K562 (cell line): Measurements from ENCODE around the gene TTC9C. TPM values are rescaled to one million over a fixed set of nuclear protein-coding genes. Genes with fewer than 3 reads are reported as not detected.

Source experiments
- CHD2 ChIP-seq: IDR thresholded peaks from 2 replicates; pipeline ENCODE4 v1.6.1; 2011; ENCODE audit warnings: low read depth, low read length
- FIP1L1 ChIP-seq: fragments of 200-400 bp; formaldehyde crosslinking; IDR thresholded peaks from 2 replicates; pipeline ENCODE4 v1.6.1; 2018; ENCODE audit warnings: mild to moderate bottlenecking, low read depth, low read length; ENCODE audit not compliant: poor library complexity, severe bottlenecking
- FOXK1 ChIP-seq: sonication (generic); formaldehyde crosslinking; IDR thresholded peaks from 2 replicates; pipeline ENCODE4 v1.8.0; 2022; ENCODE audit warnings: missing genetic modification reagents, mild to moderate bottlenecking, borderline replicate concordance
- HNRNPUL1 ChIP-seq: fragments of 200-400 bp; formaldehyde crosslinking; IDR thresholded peaks from 2 replicates; pipeline ENCODE4 v1.6.1; 2017; ENCODE audit warnings: low read length
- MTA3 ChIP-seq: fragments of 450-650 bp; formaldehyde crosslinking; IDR thresholded peaks from 2 replicates; pipeline ENCODE4 v1.6.1; 2017; ENCODE audit warnings: mild to moderate bottlenecking, borderline replicate concordance
- NUFIP1 ChIP-seq: fragments of 450-650 bp; IDR thresholded peaks from 2 replicates; pipeline ENCODE4 v1.6.1; 2018; ENCODE audit not compliant: partially characterized antibody
- POLR2G ChIP-seq: fragments of 200-400 bp; formaldehyde crosslinking; IDR thresholded peaks from 2 replicates; pipeline ENCODE4 v1.6.1; 2017; ENCODE audit warnings: low read depth, mild to moderate bottlenecking, antibody characterized with exemption, low read length, moderate library complexity
- RFX7 ChIP-seq: fragments of 250-450 bp; sonication (Bioruptor Pico); IDR thresholded peaks from 2 replicates; pipeline ENCODE4 v1.5.1; 2021; ENCODE audit warnings: mild to moderate bottlenecking
- TRIM24 ChIP-seq, 2 experiments: fragments of 450-650 bp; IDR thresholded peaks; 2 replicates each; pipeline ENCODE4 v1.6.1; 2016
- ZEB2 ChIP-seq: fragments of 450-650 bp; IDR thresholded peaks from 2 replicates; pipeline ENCODE4 v1.6.1; 2016
- ZNF212 ChIP-seq: fragments of 450-650 bp; formaldehyde crosslinking; IDR thresholded peaks from 2 replicates; pipeline ENCODE4 v1.4.0; 2020; ENCODE audit warnings: mild to moderate bottlenecking
- ZNF282 ChIP-seq: sonication (generic); formaldehyde crosslinking; IDR thresholded peaks from 2 replicates; pipeline ENCODE4 v1.8.1; 2023; ENCODE audit warnings: missing genetic modification reagents
- ZNF644 ChIP-seq: fragments of 200-800 bp; sonication (Bioruptor generic); IDR thresholded peaks from 2 replicates; pipeline ENCODE4 v1.6.1; 2016; ENCODE audit warnings: low read depth, missing genetic modification characterization, missing compliant biosample characterization
- polyA plus RNA-seq, 8 experiments: library from polyadenylated mRNA; depleted of rRNA in 4 of 8; stranded (reverse) in 5 of 8; unstranded in 3 of 8; fragments of >200 nt; fragmentation: Nextera tagmentation in 2 of 8; fragmentation: Illumina TruSeq in 1 of 8; extraction: Ambion mirVana in 2 of 8; extraction: Trizol in 1 of 8; gene quantifications; 2 replicates each; pipeline versions ENCODE4 v1.2.1 to v1.2.3, GENCODE V29; 2011 to 2014; ENCODE audit warnings: inconsistent platforms in 1 of 8, missing spikeins in 1 of 8
- total RNA-seq, 7 experiments: library from RNA; depleted of rRNA in 6 of 7; stranded (reverse); fragments of >200 nt in 6 of 7; fragmentation: Illumina TruSeq in 2 of 7; extraction: Trizol in 2 of 7; gene quantifications; 2 replicates each; pipeline versions ENCODE4 v1.2.1 to v1.2.3, GENCODE V29; 2011 to 2021; ENCODE audit warnings: low replicate concordance in 1 of 7
- TF ChIP-seq, protein P1 (sequence below): sonication (generic); formaldehyde crosslinking; IDR thresholded peaks from 2 replicates; pipeline ENCODE4 v1.8.1; 2022; ENCODE audit warnings: missing genetic modification reagents
- TF ChIP-seq, protein P2 (sequence below), 2 experiments: fragments of 450-650 bp; IDR thresholded peaks; 2 replicates each; pipeline ENCODE4 v1.6.1; 2018; ENCODE audit warnings: mild to moderate bottlenecking in 2 of 2, low read depth in 1 of 2; ENCODE audit not compliant: partially characterized antibody in 2 of 2
- TF ChIP-seq, protein P3 (sequence below): fragments of 250-450 bp; sonication (Bioruptor Pico); IDR thresholded peaks from 2 replicates; pipeline ENCODE4 v1.4.0; 2020
- TF ChIP-seq, protein P4 (sequence below): fragments of 250-450 bp; sonication (Bioruptor Pico); IDR thresholded peaks from 2 replicates; pipeline ENCODE4 v1.4.0; 2020; ENCODE audit warnings: mild to moderate bottlenecking, moderate library complexity
- TF ChIP-seq, protein P5 (sequence below), 2 experiments: IDR thresholded peaks; 2 replicates each; pipeline ENCODE4 v1.6.1; 2011; ENCODE audit warnings: borderline replicate concordance in 1 of 2, control low read depth in 1 of 2, low read depth in 1 of 2, low read length in 1 of 2, mild to moderate bottlenecking in 1 of 2, mixed read lengths in 1 of 2, moderate library complexity in 1 of 2; ENCODE audit not compliant: insufficient read depth in 1 of 2, insufficient read length in 1 of 2, poor library complexity in 1 of 2, severe bottlenecking in 1 of 2; ENCODE audit errors: extremely low read depth in 1 of 2

TTC9C gene
- total and polyA plus RNA-seq, 9 of the 15 experiments (the other 6 are each of a cell fraction or from before 2014, with no cell fraction given): 32.8 to 59.0 (median 37.1) TPM

DNA sequence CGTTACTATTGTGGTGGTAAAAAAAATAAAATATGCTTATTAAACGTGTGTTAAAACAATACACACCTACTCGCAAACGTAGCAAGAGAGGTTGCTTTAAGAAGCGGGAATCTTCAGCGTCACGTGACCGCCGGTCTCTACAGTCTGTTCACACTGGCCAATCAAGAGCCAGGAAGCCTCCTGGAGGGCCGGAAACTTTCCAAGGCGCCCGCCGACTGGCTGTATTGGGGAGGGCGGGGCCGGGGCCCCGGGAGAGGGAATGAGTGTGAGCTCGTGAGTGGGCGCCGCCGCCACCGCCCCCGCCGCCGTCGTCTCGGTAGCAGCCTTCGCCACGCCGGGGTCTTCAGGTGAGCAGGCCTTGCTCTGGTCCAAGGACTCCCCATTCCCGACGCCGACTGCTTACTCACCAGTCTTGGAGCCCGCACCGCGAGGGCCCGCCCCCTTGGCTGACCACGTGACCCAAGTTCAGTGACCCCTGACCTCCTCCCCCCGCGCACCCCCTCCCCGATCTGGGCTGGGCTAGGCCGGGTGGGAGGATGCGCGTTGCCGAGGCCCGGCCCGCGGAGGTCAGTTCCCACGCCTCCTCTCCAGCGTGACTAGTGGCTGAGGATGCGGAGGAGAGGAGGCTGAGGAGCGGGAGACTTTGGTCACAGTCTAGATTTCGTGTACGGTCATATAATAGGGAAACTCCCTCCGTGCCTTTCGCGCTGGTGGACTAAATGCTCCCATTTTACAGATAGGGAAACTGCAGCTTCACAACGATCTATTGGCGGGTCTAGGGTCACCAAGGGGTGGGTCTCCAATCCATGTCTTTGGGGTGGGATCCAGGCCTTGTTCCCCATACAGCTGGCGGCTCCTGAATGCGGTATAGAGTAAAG is 43.1 kb downstream of the TTC9C start, which contains the start of gene TAF6L (continued):
- TF ChIP-seq, protein P1, sequence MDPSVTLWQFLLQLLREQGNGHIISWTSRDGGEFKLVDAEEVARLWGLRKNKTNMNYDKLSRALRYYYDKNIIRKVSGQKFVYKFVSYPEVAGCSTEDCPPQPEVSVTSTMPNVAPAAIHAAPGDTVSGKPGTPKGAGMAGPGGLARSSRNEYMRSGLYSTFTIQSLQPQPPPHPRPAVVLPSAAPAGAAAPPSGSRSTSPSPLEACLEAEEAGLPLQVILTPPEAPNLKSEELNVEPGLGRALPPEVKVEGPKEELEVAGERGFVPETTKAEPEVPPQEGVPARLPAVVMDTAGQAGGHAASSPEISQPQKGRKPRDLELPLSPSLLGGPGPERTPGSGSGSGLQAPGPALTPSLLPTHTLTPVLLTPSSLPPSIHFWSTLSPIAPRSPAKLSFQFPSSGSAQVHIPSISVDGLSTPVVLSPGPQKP (CRISPR knock-in tag): no peak
- TF ChIP-seq, protein P2, sequence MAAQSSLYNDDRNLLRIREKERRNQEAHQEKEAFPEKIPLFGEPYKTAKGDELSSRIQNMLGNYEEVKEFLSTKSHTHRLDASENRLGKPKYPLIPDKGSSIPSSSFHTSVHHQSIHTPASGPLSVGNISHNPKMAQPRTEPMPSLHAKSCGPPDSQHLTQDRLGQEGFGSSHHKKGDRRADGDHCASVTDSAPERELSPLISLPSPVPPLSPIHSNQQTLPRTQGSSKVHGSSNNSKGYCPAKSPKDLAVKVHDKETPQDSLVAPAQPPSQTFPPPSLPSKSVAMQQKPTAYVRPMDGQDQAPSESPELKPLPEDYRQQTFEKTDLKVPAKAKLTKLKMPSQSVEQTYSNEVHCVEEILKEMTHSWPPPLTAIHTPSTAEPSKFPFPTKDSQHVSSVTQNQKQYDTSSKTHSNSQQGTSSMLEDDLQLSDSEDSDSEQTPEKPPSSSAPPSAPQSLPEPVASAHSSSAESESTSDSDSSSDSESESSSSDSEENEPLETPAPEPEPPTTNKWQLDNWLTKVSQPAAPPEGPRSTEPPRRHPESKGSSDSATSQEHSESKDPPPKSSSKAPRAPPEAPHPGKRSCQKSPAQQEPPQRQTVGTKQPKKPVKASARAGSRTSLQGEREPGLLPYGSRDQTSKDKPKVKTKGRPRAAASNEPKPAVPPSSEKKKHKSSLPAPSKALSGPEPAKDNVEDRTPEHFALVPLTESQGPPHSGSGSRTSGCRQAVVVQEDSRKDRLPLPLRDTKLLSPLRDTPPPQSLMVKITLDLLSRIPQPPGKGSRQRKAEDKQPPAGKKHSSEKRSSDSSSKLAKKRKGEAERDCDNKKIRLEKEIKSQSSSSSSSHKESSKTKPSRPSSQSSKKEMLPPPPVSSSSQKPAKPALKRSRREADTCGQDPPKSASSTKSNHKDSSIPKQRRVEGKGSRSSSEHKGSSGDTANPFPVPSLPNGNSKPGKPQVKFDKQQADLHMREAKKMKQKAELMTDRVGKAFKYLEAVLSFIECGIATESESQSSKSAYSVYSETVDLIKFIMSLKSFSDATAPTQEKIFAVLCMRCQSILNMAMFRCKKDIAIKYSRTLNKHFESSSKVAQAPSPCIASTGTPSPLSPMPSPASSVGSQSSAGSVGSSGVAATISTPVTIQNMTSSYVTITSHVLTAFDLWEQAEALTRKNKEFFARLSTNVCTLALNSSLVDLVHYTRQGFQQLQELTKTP (IDR thresholded peaks at IDR 0.05; ENCODE audit: low read depth in 1 of 2, partially characterized antibody in 2 of 2): peak in 1 of 2 experiments; percentile 81
- TF ChIP-seq ZNF282 (CRISPR knock-in tag) (no peak), RFX7 (CRISPR knock-in tag) (no peak), FIP1L1 (peak; percentile 71), MTA3 (0 out of 2 replicates have a peak, but pooled peaks have one; percentile 34), ZNF644 (tag) (no peak), FOXK1 (no peak), ZNF212 (no peak), CHD2 (peak; percentile 25; the same call in 1 of the 2 replicates), HNRNPUL1 (no peak), ZEB2 (no peak), NUFIP1 (no peak), TRIM24 (IDR thresholded peaks at IDR 0.05) (0 out of 4 replicates have a peak, but pooled peaks of 1 of the 2 experiments have one; percentile 16), POLR2G (peak; percentile 91)
- TF ChIP-seq, protein P3, sequence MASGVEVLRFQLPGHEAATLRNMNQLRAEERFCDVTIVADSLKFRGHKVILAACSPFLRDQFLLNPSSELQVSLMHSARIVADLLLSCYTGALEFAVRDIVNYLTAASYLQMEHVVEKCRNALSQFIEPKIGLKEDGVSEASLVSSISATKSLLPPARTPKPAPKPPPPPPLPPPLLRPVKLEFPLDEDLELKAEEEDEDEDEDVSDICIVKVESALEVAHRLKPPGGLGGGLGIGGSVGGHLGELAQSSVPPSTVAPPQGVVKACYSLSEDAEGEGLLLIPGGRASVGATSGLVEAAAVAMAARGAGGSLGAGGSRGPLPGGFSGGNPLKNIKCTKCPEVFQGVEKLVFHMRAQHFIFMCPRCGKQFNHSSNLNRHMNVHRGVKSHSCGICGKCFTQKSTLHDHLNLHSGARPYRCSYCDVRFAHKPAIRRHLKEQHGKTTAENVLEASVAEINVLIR (CRISPR knock-in tag): 0 out of 2 replicates have a peak, but pooled peaks have one; percentile 4
- TF ChIP-seq, protein P4, sequence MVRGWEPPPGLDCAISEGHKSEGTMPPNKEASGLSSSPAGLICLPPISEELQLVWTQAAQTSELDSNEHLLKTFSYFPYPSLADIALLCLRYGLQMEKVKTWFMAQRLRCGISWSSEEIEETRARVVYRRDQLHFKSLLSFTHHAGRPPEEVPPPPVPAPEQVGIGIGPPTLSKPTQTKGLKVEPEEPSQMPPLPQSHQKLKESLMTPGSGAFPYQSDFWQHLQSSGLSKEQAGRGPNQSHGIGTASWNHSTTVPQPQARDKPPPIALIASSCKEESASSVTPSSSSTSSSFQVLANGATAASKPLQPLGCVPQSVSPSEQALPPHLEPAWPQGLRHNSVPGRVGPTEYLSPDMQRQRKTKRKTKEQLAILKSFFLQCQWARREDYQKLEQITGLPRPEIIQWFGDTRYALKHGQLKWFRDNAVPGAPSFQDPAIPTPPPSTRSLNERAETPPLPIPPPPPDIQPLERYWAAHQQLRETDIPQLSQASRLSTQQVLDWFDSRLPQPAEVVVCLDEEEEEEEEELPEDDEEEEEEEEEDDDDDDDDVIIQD: no peak
- TF ChIP-seq, protein P5, sequence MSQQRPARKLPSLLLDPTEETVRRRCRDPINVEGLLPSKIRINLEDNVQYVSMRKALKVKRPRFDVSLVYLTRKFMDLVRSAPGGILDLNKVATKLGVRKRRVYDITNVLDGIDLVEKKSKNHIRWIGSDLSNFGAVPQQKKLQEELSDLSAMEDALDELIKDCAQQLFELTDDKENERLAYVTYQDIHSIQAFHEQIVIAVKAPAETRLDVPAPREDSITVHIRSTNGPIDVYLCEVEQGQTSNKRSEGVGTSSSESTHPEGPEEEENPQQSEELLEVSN (IDR thresholded peaks at IDR 0.05; ENCODE audit: borderline replicate concordance in 1 of 2, extremely low read depth in 1 of 2, insufficient read depth in 1 of 2, insufficient read length in 1 of 2, low read depth in 1 of 2, low read length in 1 of 2, poor library complexity in 1 of 2, severe bottlenecking in 1 of 2): peak; percentile 86 to 88
